ENCODE results near the gene RIPOR2. TPM values are rescaled to one million over a fixed set of nuclear protein-coding genes. Genes with fewer than 3 reads are reported as not detected.
A peak's percentile ranks its signal among the peaks of the same experiment; 100 is the strongest.
"Not testable (repeated sequence)": the region's sequence is repeated elsewhere in the genome, so short reads cannot be mapped to it uniquely, and the experiment has no call there.

RIPOR2 gene
- total RNA-seq, 1 donor from 2014 or later, result 21.3 TPM

DNA sequence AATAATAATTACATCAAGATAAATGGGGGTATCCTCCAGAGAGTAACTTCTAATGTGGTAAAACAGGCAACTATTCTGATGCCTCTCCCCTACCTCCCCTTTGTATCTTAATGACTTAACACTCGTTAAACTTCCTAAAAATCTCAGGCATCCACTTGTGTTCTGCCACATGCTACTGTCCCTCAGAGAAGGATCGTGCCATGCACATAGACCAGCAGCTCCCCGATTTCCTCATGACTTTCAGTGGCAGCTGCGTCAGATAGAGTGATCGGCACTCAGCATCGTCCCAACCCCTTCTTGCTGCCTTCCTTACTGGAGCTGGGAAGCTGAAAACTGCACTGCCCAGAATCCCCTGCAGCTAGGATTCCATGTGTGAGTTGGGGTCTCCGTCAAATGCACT lies 32.1 kb downstream of the RIPOR2 start:
- peak; percentile 77 for DNase-seq

DNA sequence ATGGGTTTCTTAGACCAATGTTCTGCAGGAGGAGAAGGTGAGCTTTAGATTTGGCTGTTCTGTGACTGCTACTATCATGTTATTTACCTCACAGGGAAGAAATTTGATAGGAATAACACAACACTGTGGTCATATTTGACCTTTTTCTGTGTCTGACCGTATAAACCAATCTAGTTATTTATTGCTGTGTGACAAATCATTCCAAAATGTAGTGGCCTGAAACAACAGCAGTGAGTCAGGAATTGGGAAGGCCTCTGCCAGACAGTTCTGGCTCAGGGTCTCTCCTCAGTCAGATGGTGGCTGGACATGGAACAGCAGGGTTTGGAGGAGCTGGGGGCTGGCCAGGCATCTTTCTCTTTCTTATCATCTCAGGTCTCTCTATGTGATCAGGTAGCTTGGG lies 33.0 kb downstream of the RIPOR2 start:
- no peak for DNase-seq

DNA sequence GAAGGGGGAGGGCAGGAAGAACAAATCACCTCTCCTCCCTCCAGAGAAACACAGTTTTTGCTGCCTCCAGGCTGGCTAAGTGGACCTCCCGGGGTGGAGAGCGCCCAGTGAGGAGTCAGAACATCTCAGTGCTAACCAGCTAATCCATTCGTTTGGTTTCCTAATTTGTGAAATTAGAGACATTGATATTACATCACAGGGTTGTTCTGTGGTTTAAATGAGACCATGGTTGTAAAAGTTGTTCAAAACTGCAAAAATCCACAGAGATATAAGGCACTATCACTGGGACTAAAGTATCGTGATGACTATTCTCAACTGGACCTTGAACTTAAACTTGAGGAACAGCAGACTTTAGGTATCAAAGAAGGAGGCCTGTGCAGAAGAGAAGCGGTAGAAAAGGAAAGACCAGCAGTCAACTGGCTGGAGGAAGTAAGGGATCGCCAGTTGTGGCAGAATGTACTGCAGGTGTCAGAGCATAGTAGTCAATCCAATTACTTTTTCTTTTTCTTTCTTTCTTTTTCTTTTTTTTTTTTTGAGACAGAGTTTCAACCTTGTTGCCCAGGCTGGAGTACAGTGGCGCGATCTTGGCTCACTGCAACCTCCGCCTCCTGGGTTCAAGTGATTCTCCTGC lies 33.9 kb downstream of the RIPOR2 start:
- DNase-seq, result no peak

DNA sequence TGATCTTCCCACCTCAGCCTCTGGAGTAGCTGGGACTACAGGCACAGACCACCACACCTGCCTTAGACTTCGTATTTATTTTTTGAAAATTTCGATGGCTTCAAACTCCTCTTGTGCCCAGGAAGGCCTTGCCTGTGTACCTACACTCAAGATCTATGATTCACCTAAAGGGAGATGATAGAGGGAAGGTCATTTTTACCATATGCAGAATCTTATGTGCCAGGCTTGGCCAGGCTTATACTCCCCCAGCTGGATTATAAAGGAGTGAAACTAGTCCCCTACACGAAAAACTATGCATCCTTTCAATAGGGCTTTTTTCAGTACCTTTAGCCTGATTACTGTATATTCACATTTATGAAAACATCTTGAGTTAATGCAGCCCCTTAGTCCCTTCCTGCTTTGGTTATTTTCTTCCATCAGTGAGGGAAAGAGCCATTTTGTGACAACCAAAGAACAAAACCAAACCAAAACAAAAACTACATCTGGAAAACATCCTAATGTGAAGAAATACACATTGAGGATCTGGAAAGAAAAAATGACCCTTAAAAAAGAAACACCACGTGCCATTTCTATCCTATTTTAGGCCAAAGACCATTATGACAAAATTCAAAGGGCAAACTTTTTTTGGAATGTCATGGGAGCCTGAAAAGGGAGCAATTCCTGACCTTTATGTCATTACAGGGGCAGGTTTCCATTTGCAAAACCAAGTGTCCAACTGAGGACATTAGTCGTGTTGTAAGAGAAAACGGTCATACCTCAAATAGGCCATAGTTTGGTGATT lies 34.7 kb downstream of the RIPOR2 start:
- DNase-seq, result peak; percentile 46

DNA sequence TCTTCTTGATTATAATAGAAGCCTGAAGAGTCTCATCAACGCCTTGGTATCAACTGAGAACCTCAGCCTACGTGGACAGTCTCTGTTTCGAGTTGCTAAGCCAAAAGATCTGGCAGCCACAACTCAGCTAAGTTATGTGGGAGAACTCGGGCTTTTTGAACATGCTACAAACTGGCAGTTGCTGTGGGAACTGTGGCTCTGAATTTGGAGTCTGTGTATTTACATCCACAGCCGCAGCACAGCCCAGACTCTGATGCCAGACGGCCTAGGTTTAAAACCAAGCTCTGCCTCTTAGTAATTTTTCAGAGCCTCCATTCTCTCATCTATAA lies 35.8 kb downstream of the RIPOR2 start:
- no peak for DNase-seq

- DNase-seq, result no peak
Measured at GRCh38 chr6:24899136-24899996, 36.4 kb downstream of the RIPOR2 start.

- DNase-seq, result no peak
Measured at GRCh38 chr6:24898676-24899075, 37.1 kb downstream of the RIPOR2 start.

- peak; percentile 53 for DNase-seq
Measured at GRCh38 chr6:24897186-24897585, 38.6 kb downstream of the RIPOR2 start.

- DNase-seq, result no peak
Measured at GRCh38 chr6:24893342-24893850, 42.4 kb downstream of the RIPOR2 start.

GRCh38 chr6:24891004-24891403 lies 44.8 kb downstream of the RIPOR2 start:
- peak; percentile 61 for DNase-seq

DNA sequence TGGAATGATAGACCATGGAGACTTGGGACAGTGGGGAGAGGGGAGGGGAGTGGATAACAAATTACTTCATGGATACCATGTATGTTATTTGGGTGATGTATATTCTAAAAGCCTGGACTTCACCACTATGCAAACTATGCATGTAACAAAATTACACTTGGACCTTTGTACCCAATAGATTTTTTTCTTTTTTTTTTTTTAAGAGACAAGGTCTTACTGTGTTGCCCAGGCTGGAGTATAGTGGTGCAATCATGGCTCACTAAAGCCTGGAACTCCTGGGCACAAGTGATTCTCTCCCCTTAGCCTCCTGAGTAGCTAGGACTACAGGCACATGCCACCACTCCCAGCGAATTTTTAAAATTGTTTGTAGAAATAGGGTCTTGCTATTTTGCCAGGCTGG lies 45.3 kb downstream of the RIPOR2 start:
- no peak for DNase-seq

- no peak for DNase-seq
Measured at GRCh38 chr6:24888715-24889370, 46.9 kb downstream of the RIPOR2 start.

DNA sequence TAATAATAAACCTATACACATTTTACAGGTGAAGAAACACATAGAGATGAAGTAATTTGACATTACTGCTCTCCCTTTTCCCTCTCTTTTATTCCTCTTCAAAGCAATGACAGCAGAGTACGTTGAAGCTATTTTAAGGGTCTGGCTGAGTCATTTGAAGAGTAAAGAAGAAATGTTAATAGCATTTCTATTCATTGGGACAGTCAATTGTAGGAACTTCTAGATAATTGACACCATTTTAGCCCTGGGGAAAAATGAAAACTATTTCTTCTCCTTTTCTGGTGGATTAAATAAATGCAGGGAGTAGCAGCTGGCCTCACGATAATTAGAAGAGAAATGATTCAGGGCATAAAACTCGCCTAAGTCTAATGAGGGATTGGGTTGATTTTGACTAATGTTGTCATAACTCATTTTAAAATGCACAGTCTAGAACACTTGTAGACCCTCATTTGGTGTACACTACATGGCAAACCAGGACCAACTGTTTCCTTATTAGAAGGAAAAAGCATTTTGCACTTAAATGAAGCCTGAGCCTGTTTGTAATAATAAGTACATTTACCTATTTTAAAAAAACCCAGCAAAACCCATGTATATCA lies 48.1 kb downstream of the RIPOR2 start:
- DNase-seq, result no peak

DNA sequence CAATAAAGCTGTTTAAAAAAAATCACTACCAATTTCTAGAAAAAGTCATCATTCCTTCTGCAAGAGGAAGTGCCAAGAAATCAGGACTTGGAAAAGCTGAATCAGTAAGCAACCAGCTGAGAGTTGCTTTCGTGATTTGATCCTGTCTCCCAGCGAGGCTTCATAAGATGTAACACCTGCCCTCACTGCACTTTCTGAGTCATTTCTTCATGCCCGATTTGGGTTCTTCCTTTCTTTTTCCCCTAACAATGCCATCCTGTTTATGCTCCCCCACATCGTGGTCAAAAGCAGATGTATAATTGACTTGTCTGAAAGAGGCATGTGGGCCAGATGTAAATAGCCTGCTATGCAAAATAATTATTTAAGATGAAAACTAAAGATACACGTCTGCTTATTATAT lies 52.1 kb downstream of the RIPOR2 start:
- DNase-seq, result peak; percentile 31

- no peak for DNase-seq
Measured at GRCh38 chr6:24882835-24883555, 52.8 kb downstream of the RIPOR2 start.

DNA sequence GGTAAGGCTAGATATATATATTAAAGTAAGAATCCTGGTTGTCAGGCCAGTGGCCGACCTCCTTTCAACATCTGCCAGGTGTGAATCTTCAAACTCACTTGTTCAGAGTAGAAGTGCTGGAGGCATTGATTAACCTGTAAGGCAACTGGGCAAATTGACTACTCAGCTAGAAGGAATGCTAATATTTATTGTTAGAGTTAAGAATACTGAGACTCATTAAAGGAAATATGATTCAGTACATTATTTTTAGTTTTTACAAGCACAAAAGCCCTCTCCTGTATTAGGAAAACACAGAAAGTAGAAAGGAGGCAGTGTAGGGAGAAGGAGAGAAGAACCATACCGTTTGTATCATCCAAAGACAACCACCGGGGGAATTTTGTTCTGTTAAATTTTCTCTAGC lies 53.5 kb downstream of the RIPOR2 start:
- no peak for DNase-seq

- no peak for DNase-seq
Measured at GRCh38 chr6:24881376-24881775, 54.4 kb downstream of the RIPOR2 start.

DNA sequence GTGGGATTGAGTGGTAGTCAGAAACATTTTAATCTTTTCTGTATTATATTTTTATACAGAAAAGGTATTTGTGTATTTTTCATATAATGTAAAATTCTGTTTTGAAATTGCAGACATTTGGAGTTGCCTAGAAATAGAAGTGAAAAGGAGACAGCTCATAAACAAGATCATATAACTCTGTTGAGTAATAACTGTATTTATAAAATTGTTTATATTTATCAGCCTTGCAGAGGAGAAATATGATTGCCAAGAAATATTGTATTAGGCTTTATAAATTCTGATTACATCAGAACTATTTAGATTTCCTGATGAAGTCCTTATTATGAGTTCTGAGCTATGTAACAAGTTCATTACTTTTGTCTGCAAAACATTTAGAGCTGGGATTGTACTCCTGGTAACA lies 55.3 kb downstream of the RIPOR2 start:
- DNase-seq, result no peak

DNA sequence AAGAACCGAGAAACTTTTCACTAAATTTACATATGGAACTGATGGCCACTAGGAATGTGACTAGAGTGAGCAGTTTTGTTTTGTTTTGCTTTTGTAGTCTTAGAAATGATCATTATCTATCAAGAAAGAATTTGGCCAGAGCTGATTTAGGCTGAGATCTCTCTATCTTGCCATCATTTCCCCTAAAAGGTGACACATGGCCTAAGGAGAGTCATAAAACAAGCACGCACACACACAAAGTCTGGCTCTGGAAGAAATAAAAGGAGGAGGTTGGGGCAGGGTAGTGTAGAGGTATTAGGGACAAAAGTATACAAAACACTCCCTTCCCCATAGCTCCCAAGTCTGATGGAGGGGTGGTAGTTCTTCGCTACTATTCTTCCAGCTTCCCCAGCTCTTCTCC lies 56.4 kb downstream of the RIPOR2 start:
- no peak for DNase-seq

- DNase-seq, result not testable (repeated sequence)
Measured at GRCh38 chr6:24877747-24878146, 58.0 kb downstream of the RIPOR2 start.

Measured in tongue (tissue), 2 donors.